A549 (cell line): ENCODE measurements around the gene ARMC9.

ENCODE experiments used
- CHD4 ChIP-seq: fragments of 200-600 bp; sonication (generic); IDR thresholded peaks from 2 replicates; pipeline ENCODE4 v1.6.1; 2016; ENCODE audit warnings: antibody characterized with exemption, mild to moderate bottlenecking, borderline replicate concordance
- EP300 ChIP-seq, 2 experiments: fragments of >200 bp; sonication (Bioruptor Twin); formaldehyde crosslinking; IDR thresholded peaks; 2 replicates in 1 of 2; 3 replicates in 1 of 2; pipeline ENCODE4 v1.6.1; 2016 to 2017
- FOSL2 ChIP-seq, 2 experiments: fragments of 450-650 bp in 1 of 2; fragments of >200 bp in 1 of 2; sonication (Bioruptor Twin) in 1 of 2; formaldehyde crosslinking; IDR thresholded peaks; 2 replicates each; pipeline versions ENCODE4 v1.5.0 to v1.6.1; 2016 to 2020; ENCODE audit warnings: mild to moderate bottlenecking in 1 of 2, moderate library complexity in 1 of 2
- JUN ChIP-seq, 2 experiments: fragments of >200 bp; sonication (Bioruptor Twin); formaldehyde crosslinking; IDR thresholded peaks; 2 replicates in 1 of 2; 3 replicates in 1 of 2; pipeline ENCODE4 v1.6.1; 2016 to 2017
- JUNB ChIP-seq: fragments of >200 bp; sonication (Bioruptor Twin); formaldehyde crosslinking; IDR thresholded peaks from 2 replicates; pipeline ENCODE4 v1.6.1; 2016
- KDM1A ChIP-seq: fragments of 200-600 bp; sonication (generic); IDR thresholded peaks from 2 replicates; pipeline ENCODE4 v1.6.1; 2016; ENCODE audit warnings: low read depth, mild to moderate bottlenecking
- NFE2L2 ChIP-seq: fragments of 150-350 bp; conservative IDR thresholded peaks from 2 replicates; pipeline ENCODE4 v1.6.1; 2014; ENCODE audit warnings: low read length
- TF ChIP-seq, protein P1 (sequence below): IDR thresholded peaks from 2 replicates; pipeline ENCODE4 v1.6.1; 2012
- TF ChIP-seq, protein P2 (sequence below): fragments of >200 bp; sonication (Bioruptor Twin); formaldehyde crosslinking; IDR thresholded peaks from 3 replicates; pipeline ENCODE4 v1.5.1; 2016
- TF ChIP-seq, protein P3 (sequence below): fragments of 450-650 bp; IDR thresholded peaks from 2 replicates; pipeline ENCODE4 v1.6.1; 2014; ENCODE audit warnings: antibody characterized with exemption
- TF ChIP-seq, protein P4 (sequence below): IDR thresholded peaks from 2 replicates; pipeline ENCODE4 v1.6.1; 2012; ENCODE audit warnings: low read depth, borderline replicate concordance
- TF ChIP-seq, protein P5 (sequence below): fragments of 200-600 bp; sonication (generic); IDR thresholded peaks from 2 replicates; pipeline ENCODE4 v1.6.1; 2016; ENCODE audit warnings: antibody characterized with exemption, mild to moderate bottlenecking, moderate library complexity

DNA sequence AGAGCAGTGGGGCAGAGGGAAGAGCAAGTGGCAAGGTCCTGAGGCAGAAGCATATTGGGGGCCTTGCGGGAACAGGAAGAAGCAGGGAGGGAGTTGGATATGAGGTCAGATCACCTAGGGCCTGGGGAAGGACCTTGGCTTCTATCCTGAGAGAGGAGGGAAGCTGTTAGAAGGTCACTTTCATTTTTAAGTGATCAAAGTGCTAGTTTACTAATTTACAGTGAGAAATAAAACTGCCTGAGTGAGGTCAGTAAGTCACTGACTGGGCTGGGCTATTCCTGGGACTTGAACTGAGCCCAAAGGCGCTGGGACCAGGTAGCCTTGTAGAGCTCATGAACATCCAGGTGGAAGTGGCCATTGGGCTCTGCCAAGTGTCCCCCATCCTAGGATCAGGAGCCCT is 120.5 kb downstream of the ARMC9 start:
- TF ChIP-seq, protein P1, sequence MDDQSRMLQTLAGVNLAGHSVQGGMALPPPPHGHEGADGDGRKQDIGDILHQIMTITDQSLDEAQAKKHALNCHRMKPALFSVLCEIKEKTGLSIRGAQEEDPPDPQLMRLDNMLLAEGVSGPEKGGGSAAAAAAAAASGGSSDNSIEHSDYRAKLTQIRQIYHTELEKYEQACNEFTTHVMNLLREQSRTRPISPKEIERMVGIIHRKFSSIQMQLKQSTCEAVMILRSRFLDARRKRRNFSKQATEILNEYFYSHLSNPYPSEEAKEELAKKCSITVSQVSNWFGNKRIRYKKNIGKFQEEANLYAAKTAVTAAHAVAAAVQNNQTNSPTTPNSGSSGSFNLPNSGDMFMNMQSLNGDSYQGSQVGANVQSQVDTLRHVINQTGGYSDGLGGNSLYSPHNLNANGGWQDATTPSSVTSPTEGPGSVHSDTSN: no peak
- TF ChIP-seq EP300 (IDR thresholded peaks at IDR 0.05) (no peak), NFE2L2 (no peak), FOSL2 (IDR thresholded peaks at IDR 0.05) (no peak), FOSL2 (CRISPR knock-in tag; IDR thresholded peaks at IDR 0.05) (no peak), JUN (IDR thresholded peaks at IDR 0.05) (no peak), CHD4 (no peak), JUNB (no peak), KDM1A (no peak)
- TF ChIP-seq, protein P2, sequence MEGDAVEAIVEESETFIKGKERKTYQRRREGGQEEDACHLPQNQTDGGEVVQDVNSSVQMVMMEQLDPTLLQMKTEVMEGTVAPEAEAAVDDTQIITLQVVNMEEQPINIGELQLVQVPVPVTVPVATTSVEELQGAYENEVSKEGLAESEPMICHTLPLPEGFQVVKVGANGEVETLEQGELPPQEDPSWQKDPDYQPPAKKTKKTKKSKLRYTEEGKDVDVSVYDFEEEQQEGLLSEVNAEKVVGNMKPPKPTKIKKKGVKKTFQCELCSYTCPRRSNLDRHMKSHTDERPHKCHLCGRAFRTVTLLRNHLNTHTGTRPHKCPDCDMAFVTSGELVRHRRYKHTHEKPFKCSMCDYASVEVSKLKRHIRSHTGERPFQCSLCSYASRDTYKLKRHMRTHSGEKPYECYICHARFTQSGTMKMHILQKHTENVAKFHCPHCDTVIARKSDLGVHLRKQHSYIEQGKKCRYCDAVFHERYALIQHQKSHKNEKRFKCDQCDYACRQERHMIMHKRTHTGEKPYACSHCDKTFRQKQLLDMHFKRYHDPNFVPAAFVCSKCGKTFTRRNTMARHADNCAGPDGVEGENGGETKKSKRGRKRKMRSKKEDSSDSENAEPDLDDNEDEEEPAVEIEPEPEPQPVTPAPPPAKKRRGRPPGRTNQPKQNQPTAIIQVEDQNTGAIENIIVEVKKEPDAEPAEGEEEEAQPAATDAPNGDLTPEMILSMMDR: no peak
- TF ChIP-seq, protein P3, sequence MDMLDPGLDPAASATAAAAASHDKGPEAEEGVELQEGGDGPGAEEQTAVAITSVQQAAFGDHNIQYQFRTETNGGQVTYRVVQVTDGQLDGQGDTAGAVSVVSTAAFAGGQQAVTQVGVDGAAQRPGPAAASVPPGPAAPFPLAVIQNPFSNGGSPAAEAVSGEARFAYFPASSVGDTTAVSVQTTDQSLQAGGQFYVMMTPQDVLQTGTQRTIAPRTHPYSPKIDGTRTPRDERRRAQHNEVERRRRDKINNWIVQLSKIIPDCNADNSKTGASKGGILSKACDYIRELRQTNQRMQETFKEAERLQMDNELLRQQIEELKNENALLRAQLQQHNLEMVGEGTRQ: no peak
- TF ChIP-seq, protein P4, sequence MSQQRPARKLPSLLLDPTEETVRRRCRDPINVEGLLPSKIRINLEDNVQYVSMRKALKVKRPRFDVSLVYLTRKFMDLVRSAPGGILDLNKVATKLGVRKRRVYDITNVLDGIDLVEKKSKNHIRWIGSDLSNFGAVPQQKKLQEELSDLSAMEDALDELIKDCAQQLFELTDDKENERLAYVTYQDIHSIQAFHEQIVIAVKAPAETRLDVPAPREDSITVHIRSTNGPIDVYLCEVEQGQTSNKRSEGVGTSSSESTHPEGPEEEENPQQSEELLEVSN: no peak
- TF ChIP-seq, protein P5, sequence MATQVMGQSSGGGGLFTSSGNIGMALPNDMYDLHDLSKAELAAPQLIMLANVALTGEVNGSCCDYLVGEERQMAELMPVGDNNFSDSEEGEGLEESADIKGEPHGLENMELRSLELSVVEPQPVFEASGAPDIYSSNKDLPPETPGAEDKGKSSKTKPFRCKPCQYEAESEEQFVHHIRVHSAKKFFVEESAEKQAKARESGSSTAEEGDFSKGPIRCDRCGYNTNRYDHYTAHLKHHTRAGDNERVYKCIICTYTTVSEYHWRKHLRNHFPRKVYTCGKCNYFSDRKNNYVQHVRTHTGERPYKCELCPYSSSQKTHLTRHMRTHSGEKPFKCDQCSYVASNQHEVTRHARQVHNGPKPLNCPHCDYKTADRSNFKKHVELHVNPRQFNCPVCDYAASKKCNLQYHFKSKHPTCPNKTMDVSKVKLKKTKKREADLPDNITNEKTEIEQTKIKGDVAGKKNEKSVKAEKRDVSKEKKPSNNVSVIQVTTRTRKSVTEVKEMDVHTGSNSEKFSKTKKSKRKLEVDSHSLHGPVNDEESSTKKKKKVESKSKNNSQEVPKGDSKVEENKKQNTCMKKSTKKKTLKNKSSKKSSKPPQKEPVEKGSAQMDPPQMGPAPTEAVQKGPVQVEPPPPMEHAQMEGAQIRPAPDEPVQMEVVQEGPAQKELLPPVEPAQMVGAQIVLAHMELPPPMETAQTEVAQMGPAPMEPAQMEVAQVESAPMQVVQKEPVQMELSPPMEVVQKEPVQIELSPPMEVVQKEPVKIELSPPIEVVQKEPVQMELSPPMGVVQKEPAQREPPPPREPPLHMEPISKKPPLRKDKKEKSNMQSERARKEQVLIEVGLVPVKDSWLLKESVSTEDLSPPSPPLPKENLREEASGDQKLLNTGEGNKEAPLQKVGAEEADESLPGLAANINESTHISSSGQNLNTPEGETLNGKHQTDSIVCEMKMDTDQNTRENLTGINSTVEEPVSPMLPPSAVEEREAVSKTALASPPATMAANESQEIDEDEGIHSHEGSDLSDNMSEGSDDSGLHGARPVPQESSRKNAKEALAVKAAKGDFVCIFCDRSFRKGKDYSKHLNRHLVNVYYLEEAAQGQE: no peak
